Smooth muscle cell (in vitro differentiated cells): Measurements from ENCODE around the gene ZNF442. TPM values are rescaled to one million over a fixed set of nuclear protein-coding genes. Genes with fewer than 3 reads are reported as not detected.

ENCODE experiments used
- DNase-seq: peaks from one replicate; lab custom pipeline; 2025; ENCODE audit not compliant: unreplicated experiment; lab: John Stamatoyannopoulos, UW
- H2AFZ ChIP-seq: fragments of 200-600 bp; sonication (generic); 2 replicates; pipeline ENCODE4 v1.6.0; 2016; ENCODE audit warnings: antibody characterized with exemption, low read depth, mild to moderate bottlenecking
- H3F3A ChIP-seq: fragments of 200-600 bp; sonication (generic); 2 replicates; pipeline ENCODE4 v1.6.0; 2017; ENCODE audit warnings: antibody characterized with exemption, low read depth
- H3K27ac ChIP-seq: fragments of 200-600 bp; sonication (generic); 2 replicates; pipeline ENCODE4 v1.5.1; 2016; ENCODE audit warnings: low read depth, mild to moderate bottlenecking
- H3K27me3 ChIP-seq: fragments of 200-600 bp; sonication (generic); 2 replicates; pipeline ENCODE4 v1.6.1; 2016; ENCODE audit warnings: low read depth, mild to moderate bottlenecking
- H3K36me3 ChIP-seq: fragments of 200-600 bp; sonication (generic); 2 replicates; pipeline ENCODE4 v1.5.1; 2016; ENCODE audit warnings: low read depth
- H3K4me1 ChIP-seq: fragments of 200-600 bp; sonication (generic); 2 replicates; pipeline ENCODE4 v1.5.1; 2016; ENCODE audit warnings: low read depth
- H3K4me2 ChIP-seq: fragments of 200-600 bp; sonication (generic); 2 replicates; pipeline ENCODE4 v1.6.0; 2016; ENCODE audit warnings: mild to moderate bottlenecking
- H3K4me3 ChIP-seq: fragments of 200-600 bp; sonication (generic); 2 replicates; pipeline ENCODE4 v1.5.1; 2016; ENCODE audit warnings: mild to moderate bottlenecking
- H3K79me2 ChIP-seq: fragments of 200-600 bp; sonication (generic); 2 replicates; pipeline ENCODE4 v1.6.0; 2016; ENCODE audit warnings: low read depth, mild to moderate bottlenecking
- H3K9ac ChIP-seq: fragments of 200-600 bp; sonication (generic); 2 replicates; pipeline ENCODE4 v1.6.0; 2016; ENCODE audit warnings: low read depth
- H3K9me3 ChIP-seq: fragments of 200-600 bp; sonication (generic); replicated peaks from 2 replicates; pipeline ENCODE4 v1.5.1; 2016; ENCODE audit warnings: low read depth
- H4K20me1 ChIP-seq: fragments of 200-600 bp; sonication (generic); 2 replicates; pipeline ENCODE4 v1.6.0; 2016; ENCODE audit warnings: low read depth
- WGBS: methylation state at CpG from one replicate; pipeline ENCODE4 v1.1.7; 2016; ENCODE audit warnings: low lambda C conversion rate; 5-methylcytosine and 5-hydroxymethylcytosine counted together
- polyA plus RNA-seq: library from polyadenylated mRNA; unstranded; fragments of >200 nt; fragmentation: Nextera tagmentation; extraction: Ambion mirVana; gene quantifications from 2 replicates; pipeline ENCODE4 v1.2.1, GENCODE V29; 2016
- total RNA-seq: library from RNA; depleted of rRNA; stranded (reverse); fragments of >200 nt; gene quantifications from 2 replicates; pipeline ENCODE4 v1.2.3, GENCODE V29; 2014
- TF ChIP-seq, protein P1 (sequence below): fragments of 200-600 bp; sonication (generic); IDR thresholded peaks from 2 replicates; pipeline ENCODE4 v1.5.1; 2017; ENCODE audit warnings: borderline replicate concordance, mild to moderate bottlenecking, antibody characterized with exemption; ENCODE audit not compliant: insufficient read depth, poor library complexity, severe bottlenecking

The ZNF442 gene
- total and polyA plus RNA-seq, 2 experiments from 2014 or later, result 0.06 to 0.40 TPM

DNA sequence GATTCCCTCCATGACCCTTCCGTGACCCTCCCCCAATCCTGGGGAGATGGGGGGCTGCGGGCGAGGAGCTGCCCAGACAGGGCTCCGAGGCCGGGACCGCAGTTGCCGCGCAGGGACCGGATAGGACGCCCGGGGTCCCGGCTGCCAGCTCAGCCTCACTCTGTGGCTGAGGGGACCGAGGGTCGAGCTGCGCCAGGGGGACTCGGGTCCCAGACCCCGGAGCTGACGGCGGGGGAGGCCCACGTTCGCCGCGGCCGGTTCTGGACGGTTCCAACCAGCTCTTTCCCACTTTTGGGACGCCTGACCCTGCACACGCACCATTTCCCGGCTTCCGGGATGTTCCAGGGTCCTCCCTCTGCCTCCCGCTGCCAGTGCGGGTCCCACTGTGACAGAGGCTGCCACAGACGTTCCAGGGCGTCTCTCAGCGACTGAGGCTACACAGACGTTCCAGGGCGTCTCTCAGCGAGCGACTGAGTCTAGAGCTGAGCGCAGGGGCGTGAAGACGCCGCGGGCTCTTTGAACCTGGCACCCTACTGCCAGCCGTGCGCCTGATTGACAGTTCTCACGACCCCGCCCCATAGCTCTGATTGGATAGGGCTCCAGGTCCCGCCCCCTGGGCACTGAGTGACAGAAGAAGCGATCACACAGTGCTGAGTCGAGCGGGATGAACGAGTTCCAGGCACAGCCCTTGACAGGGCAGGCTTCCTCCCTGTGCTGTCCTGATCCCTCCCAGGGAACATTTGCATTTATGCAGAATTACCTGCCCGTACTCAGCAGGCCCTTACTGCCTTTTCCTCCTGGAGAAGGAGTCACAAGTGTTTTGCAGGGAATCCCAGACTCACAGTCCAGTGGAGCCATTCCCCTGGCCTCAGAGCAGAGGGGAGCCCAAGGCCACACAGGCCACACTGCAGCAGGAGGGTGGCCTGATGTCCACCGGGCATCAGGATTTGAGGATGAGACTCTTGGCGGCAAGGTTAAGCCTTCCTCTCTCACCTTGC, 32.0 kb downstream of the ZNF442 start, which contains the start of gene ZNF563:
TSS of gene ZNF563 (minus strand) at position 472 of the 998 bp plus-strand sequence. CDS start at position 321, 151 bp downstream.
- H3K9me3 ChIP-seq, result no peaks in the 10 kb centered on the region
- H3K4me2 ChIP-seq, result peak within 1 kb of the TSS; percentile 84
- peak within 1 kb of the TSS; percentile 70 for H3K4me3 ChIP-seq
- DNase-seq, result peak; percentile 76
- no peaks in the 10 kb centered on the region for H4K20me1 ChIP-seq
- H3K9ac ChIP-seq, result peak within 1 kb of the TSS; percentile 46
- H2AFZ ChIP-seq, result peak within 1 kb of the TSS; percentile 89
- TF ChIP-seq, protein P1, sequence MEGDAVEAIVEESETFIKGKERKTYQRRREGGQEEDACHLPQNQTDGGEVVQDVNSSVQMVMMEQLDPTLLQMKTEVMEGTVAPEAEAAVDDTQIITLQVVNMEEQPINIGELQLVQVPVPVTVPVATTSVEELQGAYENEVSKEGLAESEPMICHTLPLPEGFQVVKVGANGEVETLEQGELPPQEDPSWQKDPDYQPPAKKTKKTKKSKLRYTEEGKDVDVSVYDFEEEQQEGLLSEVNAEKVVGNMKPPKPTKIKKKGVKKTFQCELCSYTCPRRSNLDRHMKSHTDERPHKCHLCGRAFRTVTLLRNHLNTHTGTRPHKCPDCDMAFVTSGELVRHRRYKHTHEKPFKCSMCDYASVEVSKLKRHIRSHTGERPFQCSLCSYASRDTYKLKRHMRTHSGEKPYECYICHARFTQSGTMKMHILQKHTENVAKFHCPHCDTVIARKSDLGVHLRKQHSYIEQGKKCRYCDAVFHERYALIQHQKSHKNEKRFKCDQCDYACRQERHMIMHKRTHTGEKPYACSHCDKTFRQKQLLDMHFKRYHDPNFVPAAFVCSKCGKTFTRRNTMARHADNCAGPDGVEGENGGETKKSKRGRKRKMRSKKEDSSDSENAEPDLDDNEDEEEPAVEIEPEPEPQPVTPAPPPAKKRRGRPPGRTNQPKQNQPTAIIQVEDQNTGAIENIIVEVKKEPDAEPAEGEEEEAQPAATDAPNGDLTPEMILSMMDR, result no peak
- peaks cover 6% of the 10 kb centered on the region for H3K79me2 ChIP-seq
- no peaks in the 10 kb centered on the region for H3K27me3 ChIP-seq
- WGBS, result 2% methylated on average over 54 of the region's 55 CpGs
- H3K36me3 ChIP-seq, result no peaks in the 10 kb centered on the region
- H3K4me1 ChIP-seq, result peaks cover 5% of the 10 kb centered on the region
- H3F3A ChIP-seq, result no peaks in the 10 kb centered on the region
- peak within 1 kb of the TSS; percentile 6 for H3K27ac ChIP-seq

DNA sequence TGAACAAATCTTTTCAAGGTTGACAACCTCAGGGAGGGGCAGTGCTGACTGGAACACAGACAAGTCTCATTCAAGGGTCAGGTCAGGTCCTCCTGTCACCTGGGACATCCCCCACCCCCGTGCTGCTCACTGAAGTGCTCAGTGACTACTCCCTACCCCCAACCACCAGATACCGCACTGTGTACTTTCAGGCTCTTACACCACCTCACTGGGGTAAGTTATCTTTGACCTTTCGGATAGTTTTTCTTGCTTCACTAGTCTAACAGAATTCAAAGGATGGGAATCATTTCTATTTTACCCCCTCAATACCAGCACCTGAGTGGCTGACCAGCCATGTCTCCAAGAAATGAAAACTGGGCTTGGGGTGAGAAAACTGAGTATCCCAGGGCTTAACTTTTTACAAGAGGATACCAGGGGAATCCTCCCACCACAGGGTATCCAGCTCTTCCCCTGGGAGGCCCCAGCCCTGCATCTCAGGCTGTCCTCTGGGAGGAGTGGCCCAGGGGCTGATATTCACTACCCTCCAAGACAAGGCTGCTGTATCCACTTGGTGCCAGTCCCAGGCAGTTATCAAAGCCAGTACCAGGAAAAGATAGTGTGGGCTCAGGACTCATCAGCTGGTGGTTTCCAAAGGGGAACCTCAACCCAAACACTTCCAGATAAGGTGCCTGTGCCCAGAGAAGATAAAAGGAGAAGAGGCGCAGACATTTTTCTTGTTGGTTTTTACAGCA, 34.1 kb downstream of the ZNF442 start:
- Histone ChIP-seq H3K9ac (no peak overlapping the region), H3K79me2 (peaks cover 18% of the 10 kb centered on the region), H3K4me3 (no peak overlapping the region), H3K4me2 (no peak overlapping the region), H3K27ac (no peak overlapping the region), H4K20me1 (no peaks in the 10 kb centered on the region), H2AFZ (no peak overlapping the region), H3F3A (no peaks in the 10 kb centered on the region), H3K4me1 (peaks cover 5% of the 10 kb centered on the region), H3K27me3 (no peaks in the 10 kb centered on the region), H3K36me3 (no peaks in the 10 kb centered on the region), H3K9me3 (no peaks in the 10 kb centered on the region)
- TF ChIP-seq, protein P1, result no peak
- no peak for DNase-seq
- WGBS, result 86% methylated on average over 4 of the region's 4 CpGs

DNA sequence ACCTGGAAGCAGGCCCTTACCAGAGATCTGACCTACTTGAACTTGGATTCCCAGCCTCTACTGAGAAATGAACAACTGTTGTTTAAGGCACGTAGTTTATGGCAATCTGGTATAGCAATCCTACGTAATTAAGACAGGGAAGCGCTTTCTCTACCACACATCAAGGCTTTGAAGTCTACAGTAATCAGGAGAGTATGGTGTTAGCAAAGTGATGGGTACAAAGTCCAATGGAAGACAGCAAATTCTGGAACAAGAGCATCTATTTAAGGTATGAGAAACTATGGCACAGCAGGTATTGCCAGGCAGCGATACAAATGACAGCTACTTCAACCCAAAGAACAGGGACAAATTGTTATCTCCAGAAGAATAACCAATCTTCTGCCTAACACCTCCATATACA, 35.1 kb downstream of the ZNF442 start:
- H2AFZ ChIP-seq, result no peak overlapping the region
- no peaks in the 10 kb centered on the region for H3K27me3 ChIP-seq
- no peaks in the 10 kb centered on the region for H3K9me3 ChIP-seq
- H3K27ac ChIP-seq, result no peak overlapping the region
- H3K4me2 ChIP-seq, result no peak overlapping the region
- H3F3A ChIP-seq, result no peaks in the 10 kb centered on the region
- no peak overlapping the region for H3K9ac ChIP-seq
- peaks cover 5% of the 10 kb centered on the region for H3K4me1 ChIP-seq
- WGBS, result over 99% methylated on average over 4 of the region's 4 CpGs
- no peak overlapping the region for H3K4me3 ChIP-seq
- H3K36me3 ChIP-seq, result no peaks in the 10 kb centered on the region
- TF ChIP-seq, protein P1, result no peak
- DNase-seq, result no peak
- no peaks in the 10 kb centered on the region for H4K20me1 ChIP-seq
- H3K79me2 ChIP-seq, result peaks cover 18% of the 10 kb centered on the region
